Measurements from ENCODE around the gene MEF2A.
"Not testable (repeated sequence)": the region's sequence is repeated elsewhere in the genome, so short reads cannot be mapped to it uniquely, and the experiment has no call there.

The MEF2A gene

DNA sequence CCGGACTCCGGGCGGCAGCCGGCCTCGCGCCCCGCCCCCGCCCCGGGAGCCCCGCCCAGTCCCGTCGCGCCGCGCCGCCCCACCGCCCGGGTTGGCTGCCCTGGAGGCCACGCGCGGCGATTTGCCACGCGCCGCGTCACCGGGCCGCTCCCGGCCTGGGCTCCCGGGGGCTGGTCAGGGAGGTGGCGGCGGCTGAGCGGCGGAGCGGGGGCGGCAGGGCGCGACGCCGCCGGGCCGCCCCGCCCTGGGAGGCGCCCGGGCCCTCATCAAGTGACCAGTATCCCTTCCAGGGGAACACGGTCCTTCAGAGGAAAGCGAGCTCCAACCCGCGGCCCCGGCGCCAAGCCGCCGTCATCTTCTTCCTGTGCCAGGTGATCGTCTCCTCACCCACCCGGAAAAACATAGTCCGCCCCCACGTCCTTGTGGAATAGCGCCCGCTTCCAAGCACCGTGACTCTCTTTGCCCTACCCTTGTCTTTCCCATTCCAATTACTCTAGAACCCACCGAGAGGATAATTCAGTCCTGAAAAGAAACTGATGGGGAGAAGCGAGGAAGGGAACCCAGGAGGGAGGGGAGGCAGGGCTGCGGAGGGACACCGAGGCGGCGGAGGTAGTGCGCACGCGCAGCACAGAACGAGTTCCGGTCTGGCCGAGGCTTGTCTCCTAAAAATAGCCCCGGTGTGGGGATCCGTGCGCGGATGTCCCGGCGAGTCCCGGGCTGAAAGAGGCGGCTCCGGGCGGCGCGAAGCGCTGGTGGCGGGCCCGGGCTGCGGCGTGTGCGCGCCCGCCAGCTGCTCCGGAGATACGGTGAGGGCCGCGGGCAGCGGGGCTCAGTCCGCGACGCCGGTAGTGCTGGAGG, at the start of gene MEF2A:
MEF2A (plus strand) TSS at position 686 of the 858 bp plus-strand sequence. CDS start 67,136 bp downstream, outside the sequence.
- Histone ChIP-seq H3K4me3 (ENCODE audit: low read depth, low read length) (peak within 1 kb of the TSS; percentile 79), H3K36me3 (ENCODE audit: control insufficient read depth, insufficient read depth, low read length) (no peaks in the 10 kb centered on the region), H3K9me3 (ENCODE audit: control insufficient read depth, insufficient read depth, low read length) (no peaks in the 10 kb centered on the region), H3K27me3 (ENCODE audit: control insufficient read depth, insufficient read depth, low read length) (no peaks in the 10 kb centered on the region), H3K9ac (ENCODE audit: low read depth, low read length) (peak within 1 kb of the TSS; percentile 52), H3K4me1 (ENCODE audit: control insufficient read depth, insufficient read depth, low read length) (peaks cover 47% of the 10 kb centered on the region), H3K27ac (ENCODE audit: low read depth, low read length) (peak within 1 kb of the TSS; percentile 82)

DNA sequence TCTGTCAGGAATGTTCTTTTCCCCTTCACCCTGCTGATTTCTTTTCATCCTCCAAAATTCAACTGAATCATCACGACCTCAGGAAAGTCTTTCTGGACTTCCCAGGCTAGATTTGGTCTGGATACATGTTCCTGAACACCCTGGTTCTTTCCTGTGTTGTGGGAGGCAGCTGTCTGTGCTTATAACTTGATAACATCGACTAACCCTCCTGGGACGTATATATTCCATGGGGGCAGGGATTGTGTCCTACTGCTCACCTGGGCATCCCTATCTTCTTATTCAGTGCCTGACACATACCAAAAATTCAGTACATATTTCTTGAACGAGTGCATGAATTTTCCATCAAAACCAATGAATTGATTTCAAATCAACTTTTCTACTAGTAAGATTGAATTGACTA, 47.6 kb upstream of the MEF2A start:
- Histone ChIP-seq H3K4me1 (ENCODE audit: control insufficient read depth, insufficient read depth, low read length) (no peaks in the 10 kb centered on the region), H3K36me3 (ENCODE audit: control insufficient read depth, insufficient read depth, low read length) (no peaks in the 10 kb centered on the region), H3K27me3 (ENCODE audit: control insufficient read depth, insufficient read depth, low read length) (no peaks in the 10 kb centered on the region), H3K9me3 (ENCODE audit: control insufficient read depth, insufficient read depth, low read length) (no peaks in the 10 kb centered on the region), H3K9ac (ENCODE audit: low read depth, low read length) (no peak overlapping the region), H3K4me3 (ENCODE audit: low read depth, low read length) (no peak overlapping the region), H3K27ac (ENCODE audit: low read depth, low read length) (no peak overlapping the region)

DNA sequence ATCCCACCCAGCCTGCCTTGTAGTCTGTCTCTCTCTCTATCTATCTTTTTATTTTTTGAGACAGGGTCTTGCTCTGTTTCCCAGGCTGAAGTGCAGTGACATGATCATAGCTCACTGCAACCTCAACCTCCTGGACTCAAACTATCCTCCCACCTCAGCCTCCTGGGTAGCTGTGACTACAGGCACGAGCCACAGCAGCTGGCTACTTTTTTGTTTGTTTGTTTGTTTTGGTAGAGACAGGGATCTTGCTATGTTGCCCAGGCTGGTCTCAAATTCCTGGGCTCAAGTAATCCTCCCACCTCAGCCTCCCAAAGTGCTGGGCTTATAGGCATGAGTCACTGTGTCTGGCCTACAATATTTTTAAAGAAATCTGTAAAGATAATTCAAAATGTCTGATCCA, 46.4 kb upstream of the MEF2A start:
- not testable (repeated sequence) for H3K27me3 ChIP-seq (ENCODE audit: control insufficient read depth, insufficient read depth, low read length); H3K4me3 ChIP-seq (ENCODE audit: low read depth, low read length); H3K9ac ChIP-seq (ENCODE audit: low read depth, low read length); H3K4me1 ChIP-seq (ENCODE audit: control insufficient read depth, insufficient read depth, low read length); H3K9me3 ChIP-seq (ENCODE audit: control insufficient read depth, insufficient read depth, low read length); H3K27ac ChIP-seq (ENCODE audit: low read depth, low read length); H3K36me3 ChIP-seq (ENCODE audit: control insufficient read depth, insufficient read depth, low read length)

DNA sequence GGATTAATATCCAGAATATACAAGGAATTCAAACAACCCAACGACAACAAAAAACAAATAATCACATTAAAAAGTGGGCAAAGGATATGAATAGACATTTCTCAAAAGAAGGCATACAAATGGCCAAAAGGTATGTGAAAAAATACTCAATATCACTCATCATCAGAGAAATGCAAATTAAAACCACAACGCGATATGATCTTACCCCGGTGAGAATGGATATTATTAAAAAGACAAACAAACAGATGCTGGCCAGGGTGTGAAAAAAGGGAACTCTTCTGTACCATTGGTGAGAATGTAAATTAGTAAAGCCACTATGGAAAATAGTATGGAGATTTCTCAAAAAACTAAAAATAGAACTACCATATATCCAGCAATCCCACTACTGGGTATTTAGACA, 43.5 kb upstream of the MEF2A start:
- no peaks in the 10 kb centered on the region for H3K9me3 ChIP-seq (ENCODE audit: control insufficient read depth, insufficient read depth, low read length)
- no peaks in the 10 kb centered on the region for H3K27me3 ChIP-seq (ENCODE audit: control insufficient read depth, insufficient read depth, low read length)
- H3K4me1 ChIP-seq (ENCODE audit: control insufficient read depth, insufficient read depth, low read length) = no peaks in the 10 kb centered on the region
- no peaks in the 10 kb centered on the region for H3K36me3 ChIP-seq (ENCODE audit: control insufficient read depth, insufficient read depth, low read length)
- no peak overlapping the region for H3K27ac ChIP-seq (ENCODE audit: low read depth, low read length)
- no peak overlapping the region for H3K4me3 ChIP-seq (ENCODE audit: low read depth, low read length)
- no peak overlapping the region for H3K9ac ChIP-seq (ENCODE audit: low read depth, low read length)

DNA sequence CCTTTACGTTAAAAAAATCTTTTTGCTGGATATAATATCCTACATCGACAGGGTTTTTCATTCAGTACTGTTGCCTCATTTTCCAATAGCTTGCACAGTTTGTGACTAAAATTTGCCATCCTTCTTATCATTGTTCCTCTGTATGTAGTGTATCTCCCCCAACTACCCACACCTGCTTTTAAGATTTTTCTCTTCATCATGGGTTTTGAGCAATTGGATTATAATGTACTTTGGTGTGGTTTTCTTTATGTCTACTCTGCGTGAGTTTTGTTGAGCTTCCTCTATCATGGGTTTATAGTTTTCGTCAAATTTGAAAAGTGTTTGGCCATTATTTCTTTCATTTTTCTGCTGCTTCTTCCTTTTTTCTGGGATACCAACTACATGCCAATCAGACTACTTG, 39.6 kb upstream of the MEF2A start:
- Histone ChIP-seq H3K9ac (ENCODE audit: low read depth, low read length) (no peak overlapping the region), H3K36me3 (ENCODE audit: control insufficient read depth, insufficient read depth, low read length) (no peaks in the 10 kb centered on the region), H3K27ac (ENCODE audit: low read depth, low read length) (no peak overlapping the region), H3K27me3 (ENCODE audit: control insufficient read depth, insufficient read depth, low read length) (no peaks in the 10 kb centered on the region), H3K9me3 (ENCODE audit: control insufficient read depth, insufficient read depth, low read length) (no peaks in the 10 kb centered on the region), H3K4me1 (ENCODE audit: control insufficient read depth, insufficient read depth, low read length) (no peaks in the 10 kb centered on the region), H3K4me3 (ENCODE audit: low read depth, low read length) (no peak overlapping the region)

DNA sequence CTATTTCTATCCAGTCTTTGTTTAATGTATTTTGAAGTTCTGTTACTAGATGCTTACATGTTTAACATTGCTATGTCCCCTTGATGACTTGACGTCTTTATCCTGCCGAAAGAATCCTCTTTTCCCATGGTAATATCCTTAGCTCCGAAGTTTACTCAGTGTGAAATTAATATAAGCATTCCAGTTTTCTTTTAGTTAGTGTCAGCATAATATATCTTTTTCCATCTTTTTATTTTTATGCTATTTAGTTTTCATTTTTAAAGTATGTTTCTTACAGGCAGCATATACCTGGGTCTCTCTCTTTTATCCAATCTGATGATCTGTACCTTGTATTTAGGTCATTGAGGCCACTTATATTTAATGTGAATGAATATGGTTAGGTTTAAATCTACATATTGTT, 39.1 kb upstream of the MEF2A start:
- no peak overlapping the region for H3K4me3 ChIP-seq (ENCODE audit: low read depth, low read length)
- no peaks in the 10 kb centered on the region for H3K27me3 ChIP-seq (ENCODE audit: control insufficient read depth, insufficient read depth, low read length)
- no peak overlapping the region for H3K9ac ChIP-seq (ENCODE audit: low read depth, low read length)
- no peaks in the 10 kb centered on the region for H3K4me1 ChIP-seq (ENCODE audit: control insufficient read depth, insufficient read depth, low read length)
- no peaks in the 10 kb centered on the region for H3K9me3 ChIP-seq (ENCODE audit: control insufficient read depth, insufficient read depth, low read length)
- no peaks in the 10 kb centered on the region for H3K36me3 ChIP-seq (ENCODE audit: control insufficient read depth, insufficient read depth, low read length)
- no peak overlapping the region for H3K27ac ChIP-seq (ENCODE audit: low read depth, low read length)

DNA sequence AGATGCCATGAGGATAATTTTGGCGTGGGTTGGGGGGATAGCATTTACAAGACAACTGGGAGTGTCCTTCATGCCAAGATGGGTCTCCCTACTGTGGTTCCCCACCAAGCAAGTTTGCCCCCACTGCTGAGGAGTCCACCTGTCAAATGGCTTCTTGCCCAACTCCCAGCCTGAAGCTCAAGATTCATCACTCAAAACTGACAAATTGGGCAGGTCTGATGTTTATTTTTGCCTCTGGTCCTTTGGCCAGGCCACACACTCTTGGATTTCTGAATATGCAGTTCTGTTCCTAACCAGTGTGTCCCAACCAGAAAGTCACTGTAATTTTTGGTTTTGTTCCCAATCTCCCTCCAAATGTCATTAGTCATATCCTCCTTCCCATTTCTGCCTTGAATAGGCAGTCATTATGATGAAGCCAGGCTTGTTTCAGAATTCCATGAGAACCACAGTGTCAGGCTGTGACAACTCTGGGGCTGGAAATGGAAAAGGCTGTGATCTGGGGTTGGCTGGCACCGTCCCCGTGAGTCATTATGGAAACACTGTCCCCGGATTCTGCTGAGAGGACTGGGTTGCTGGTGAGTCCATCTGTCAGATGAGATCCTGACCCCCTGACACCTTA, 29.3 kb upstream of the MEF2A start:
- Histone ChIP-seq H3K9me3 (ENCODE audit: control insufficient read depth, insufficient read depth, low read length) (no peaks in the 10 kb centered on the region), H3K9ac (ENCODE audit: low read depth, low read length) (no peak overlapping the region), H3K4me3 (ENCODE audit: low read depth, low read length) (no peak overlapping the region), H3K4me1 (ENCODE audit: control insufficient read depth, insufficient read depth, low read length) (no peaks in the 10 kb centered on the region), H3K27me3 (ENCODE audit: control insufficient read depth, insufficient read depth, low read length) (no peaks in the 10 kb centered on the region), H3K27ac (ENCODE audit: low read depth, low read length) (no peak overlapping the region), H3K36me3 (ENCODE audit: control insufficient read depth, insufficient read depth, low read length) (no peaks in the 10 kb centered on the region)

DNA sequence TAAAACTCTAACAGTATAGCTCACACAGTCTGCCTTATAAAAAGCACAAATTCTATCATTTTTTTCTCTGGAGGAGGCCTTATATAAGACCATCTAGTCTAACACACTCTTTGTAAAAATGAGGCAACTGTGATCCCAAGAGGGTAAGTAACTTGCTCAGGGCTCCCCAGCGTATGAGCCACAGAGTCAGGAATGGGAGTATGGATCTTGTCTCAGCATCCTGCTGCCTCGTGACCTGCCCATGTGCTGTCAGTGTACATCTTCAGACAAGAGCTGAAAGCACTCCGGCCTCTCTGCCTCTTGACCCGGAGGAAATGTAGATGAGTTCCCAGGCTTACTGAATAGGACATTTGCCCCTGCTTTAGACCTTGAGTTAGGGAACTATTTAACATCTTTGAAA, 28.4 kb upstream of the MEF2A start:
- no peak overlapping the region for H3K9ac ChIP-seq (ENCODE audit: low read depth, low read length)
- H3K4me1 ChIP-seq (ENCODE audit: control insufficient read depth, insufficient read depth, low read length) = no peaks in the 10 kb centered on the region
- H3K27ac ChIP-seq (ENCODE audit: low read depth, low read length) = no peak overlapping the region
- no peak overlapping the region for H3K4me3 ChIP-seq (ENCODE audit: low read depth, low read length)
- H3K36me3 ChIP-seq (ENCODE audit: control insufficient read depth, insufficient read depth, low read length) = no peaks in the 10 kb centered on the region
- no peaks in the 10 kb centered on the region for H3K9me3 ChIP-seq (ENCODE audit: control insufficient read depth, insufficient read depth, low read length)
- no peaks in the 10 kb centered on the region for H3K27me3 ChIP-seq (ENCODE audit: control insufficient read depth, insufficient read depth, low read length)

DNA sequence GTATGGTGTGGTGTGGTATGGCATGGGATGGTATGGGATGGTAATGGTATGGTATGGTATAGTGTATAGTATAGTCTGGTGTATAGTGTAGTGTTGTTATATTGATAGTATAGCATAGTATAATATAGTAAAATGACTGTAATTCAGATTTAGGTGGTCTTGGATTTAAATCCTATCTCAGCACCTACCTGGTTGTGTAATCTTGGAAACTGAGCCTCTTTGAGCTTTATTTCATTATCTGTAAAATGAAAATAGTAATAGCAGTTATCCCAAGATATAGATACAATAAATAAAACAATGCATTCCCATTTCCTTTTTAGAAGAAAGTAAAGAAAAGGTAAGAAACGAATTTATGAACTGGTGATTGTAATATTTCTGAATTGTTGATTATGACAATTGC, 27.5 kb upstream of the MEF2A start:
- H3K27ac ChIP-seq (ENCODE audit: low read depth, low read length) = no peak overlapping the region
- no peaks in the 10 kb centered on the region for H3K27me3 ChIP-seq (ENCODE audit: control insufficient read depth, insufficient read depth, low read length)
- no peaks in the 10 kb centered on the region for H3K36me3 ChIP-seq (ENCODE audit: control insufficient read depth, insufficient read depth, low read length)
- no peak overlapping the region for H3K9ac ChIP-seq (ENCODE audit: low read depth, low read length)
- H3K9me3 ChIP-seq (ENCODE audit: control insufficient read depth, insufficient read depth, low read length) = no peaks in the 10 kb centered on the region
- H3K4me1 ChIP-seq (ENCODE audit: control insufficient read depth, insufficient read depth, low read length) = no peaks in the 10 kb centered on the region
- no peak overlapping the region for H3K4me3 ChIP-seq (ENCODE audit: low read depth, low read length)

DNA sequence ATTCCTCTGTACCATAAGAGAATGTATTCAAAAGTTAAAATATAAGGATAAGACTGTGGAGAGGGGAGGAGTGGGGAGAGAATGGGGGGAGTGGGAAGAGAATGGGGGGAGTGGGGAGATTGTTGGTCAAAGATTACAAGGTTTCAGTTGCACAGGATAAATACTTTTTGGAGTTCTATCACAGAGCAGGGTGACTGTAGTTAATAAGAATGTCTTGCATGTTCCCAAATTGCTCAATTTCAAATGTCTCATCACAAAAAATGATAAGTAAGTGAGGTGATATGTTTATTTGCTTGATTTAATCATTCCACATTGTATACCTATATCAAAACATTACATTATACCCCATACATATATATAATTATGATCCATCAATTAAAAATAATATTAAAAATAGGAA, 23.0 kb upstream of the MEF2A start:
- H3K27ac ChIP-seq (ENCODE audit: low read depth, low read length) = no peak overlapping the region
- no peak overlapping the region for H3K4me3 ChIP-seq (ENCODE audit: low read depth, low read length)
- no peaks in the 10 kb centered on the region for H3K36me3 ChIP-seq (ENCODE audit: control insufficient read depth, insufficient read depth, low read length)
- no peaks in the 10 kb centered on the region for H3K27me3 ChIP-seq (ENCODE audit: control insufficient read depth, insufficient read depth, low read length)
- no peak overlapping the region for H3K9ac ChIP-seq (ENCODE audit: low read depth, low read length)
- no peaks in the 10 kb centered on the region for H3K4me1 ChIP-seq (ENCODE audit: control insufficient read depth, insufficient read depth, low read length)
- H3K9me3 ChIP-seq (ENCODE audit: control insufficient read depth, insufficient read depth, low read length) = no peaks in the 10 kb centered on the region

DNA sequence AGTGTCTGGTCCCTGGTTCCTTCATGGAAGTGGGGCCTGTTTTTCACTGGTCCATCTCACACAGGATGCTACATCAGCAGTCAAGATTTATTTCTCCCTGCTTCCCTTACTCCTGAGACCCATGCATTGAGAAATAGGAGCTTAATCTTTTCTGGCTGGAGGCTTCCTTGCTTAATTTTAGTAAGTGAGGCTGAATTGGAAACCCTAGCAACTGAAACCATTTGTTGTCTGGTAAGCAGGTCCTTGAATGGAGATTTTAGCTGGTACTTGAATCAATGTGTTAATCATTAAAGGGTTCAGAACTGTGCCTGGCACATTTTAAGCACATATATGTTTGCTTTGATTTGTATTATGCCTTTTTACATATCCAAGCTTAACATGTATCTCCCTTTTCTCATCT, 20.2 kb upstream of the MEF2A start:
- H3K9ac ChIP-seq (ENCODE audit: low read depth, low read length) = no peak overlapping the region
- H3K4me3 ChIP-seq (ENCODE audit: low read depth, low read length) = no peak overlapping the region
- no peaks in the 10 kb centered on the region for H3K36me3 ChIP-seq (ENCODE audit: control insufficient read depth, insufficient read depth, low read length)
- no peaks in the 10 kb centered on the region for H3K4me1 ChIP-seq (ENCODE audit: control insufficient read depth, insufficient read depth, low read length)
- H3K27ac ChIP-seq (ENCODE audit: low read depth, low read length) = no peak overlapping the region
- no peaks in the 10 kb centered on the region for H3K9me3 ChIP-seq (ENCODE audit: control insufficient read depth, insufficient read depth, low read length)
- no peaks in the 10 kb centered on the region for H3K27me3 ChIP-seq (ENCODE audit: control insufficient read depth, insufficient read depth, low read length)
